ENCODE results near the gene STX18.

The STX18 gene

GRCh38 chr4:4395849-4396627, 145.8 kb downstream of the STX18 start:
- DNase-seq = no peak

GRCh38 chr4:4395371-4395770, 146.5 kb downstream of the STX18 start:
- DNase-seq = no peak

- no peak for DNase-seq
Measured at GRCh38 chr4:4394644-4395043, 147.2 kb downstream of the STX18 start.

- DNase-seq = no peak
Measured at GRCh38 chr4:4392501-4393183, 149.2 kb downstream of the STX18 start.

- no peak for DNase-seq
Measured at GRCh38 chr4:4391866-4392265, 150.0 kb downstream of the STX18 start.

GRCh38 chr4:4390515-4391240, 151.2 kb downstream of the STX18 start:
- no peak for DNase-seq

- no peak for DNase-seq
Measured at GRCh38 chr4:4390046-4390445, 151.8 kb downstream of the STX18 start.

- DNase-seq = no peak
Measured at GRCh38 chr4:4388836-4389575, 152.8 kb downstream of the STX18 start.

- DNase-seq = no peak
Measured at GRCh38 chr4:4388311-4388790, 153.5 kb downstream of the STX18 start.

- DNase-seq = no peak
Measured at GRCh38 chr4:4387531-4388310, 154.1 kb downstream of the STX18 start.

- no peak for DNase-seq
Measured at GRCh38 chr4:4386736-4387392, 155.0 kb downstream of the STX18 start, which contains the start of gene NSG1. NSG1 (plus strand) TSS chr4:4387102; CDS start chr4:4387630, 528 bp downstream.

- no peak for DNase-seq
Measured at GRCh38 chr4:4386296-4386735, 155.5 kb downstream of the STX18 start.

- DNase-seq = no peak
Measured at GRCh38 chr4:4385729-4386295, 156.0 kb downstream of the STX18 start.

GRCh38 chr4:4384837-4385236, 157.0 kb downstream of the STX18 start:
- no peak for DNase-seq

- DNase-seq = no peak
Measured at GRCh38 chr4:4383085-4383484, 158.8 kb downstream of the STX18 start.

GRCh38 chr4:4379540-4380087, 162.2 kb downstream of the STX18 start:
- no peak for DNase-seq

GRCh38 chr4:4377732-4378460, 164.0 kb downstream of the STX18 start:
- DNase-seq = no peak

- no peak for DNase-seq
Measured at GRCh38 chr4:4377191-4377590, 164.7 kb downstream of the STX18 start.

GRCh38 chr4:4376074-4376473, 165.8 kb downstream of the STX18 start:
- no peak for DNase-seq
